Endodermal cell (in vitro differentiated cells): ENCODE data around the gene NLGN3. TPM values are rescaled to one million over a fixed set of nuclear protein-coding genes. Genes with fewer than 3 reads are reported as not detected.
A peak's percentile ranks its signal among the peaks of the same experiment; 100 is the strongest.

Source experiments
- DNase-seq: peaks from one replicate; pipeline ENCODE4 v3.0.0-alpha.2; 2017
- H3K27ac ChIP-seq: 2 replicates; pipeline ENCODE4 v1.5.1; 2013; ENCODE audit warnings: mild to moderate bottlenecking, low read depth, low read length, moderate library complexity
- H3K27me3 ChIP-seq: 2 replicates; pipeline ENCODE4 v1.6.1; 2013; ENCODE audit warnings: mild to moderate bottlenecking, low read length, moderate library complexity; ENCODE audit not compliant: insufficient read depth, control insufficient read depth, poor library complexity, severe bottlenecking
- H3K36me3 ChIP-seq: 2 replicates; pipeline ENCODE4 v1.7.0; 2013; ENCODE audit warnings: mild to moderate bottlenecking, low read length, moderate library complexity; ENCODE audit not compliant: control insufficient read depth, insufficient read depth
- H3K4me1 ChIP-seq: one replicate; pipeline ENCODE4 v1.7.0; 2013; ENCODE audit warnings: low read length; ENCODE audit not compliant: control insufficient read depth, insufficient read depth
- H3K4me3 ChIP-seq: 2 replicates; pipeline ENCODE4 v1.5.1; 2013; ENCODE audit warnings: mild to moderate bottlenecking, low read length, moderate library complexity
- H3K9ac ChIP-seq: 2 replicates; pipeline ENCODE4 v1.6.1; 2013; ENCODE audit warnings: mild to moderate bottlenecking, low read length, moderate library complexity; ENCODE audit not compliant: poor library complexity, severe bottlenecking; ENCODE audit errors: extremely low read depth
- H3K9me3 ChIP-seq: 2 replicates; pipeline ENCODE4 v1.6.1; 2013; ENCODE audit warnings: mild to moderate bottlenecking, low read length, moderate library complexity; ENCODE audit not compliant: control insufficient read depth
- H3K27ac Mint-ChIP-seq: 2 replicates; pipeline ENCODE4 v1.8.0; 2020; ENCODE audit warnings: mixed read lengths
- H3K27me3 Mint-ChIP-seq: 2 replicates; pipeline ENCODE4 v1.8.0; 2021; ENCODE audit warnings: mild to moderate bottlenecking, mixed read lengths; ENCODE audit not compliant: insufficient read depth
- H3K36me3 Mint-ChIP-seq: 2 replicates; pipeline ENCODE4 v1.8.0; 2020; ENCODE audit warnings: low read depth, mixed read lengths
- H3K4me1 Mint-ChIP-seq: 2 replicates; pipeline ENCODE4 v1.8.0; 2020; ENCODE audit warnings: mixed read lengths
- H3K4me3 Mint-ChIP-seq: 2 replicates; pipeline ENCODE4 v1.8.0; 2020; ENCODE audit warnings: mild to moderate bottlenecking, moderate library complexity, mixed read lengths
- H3K9me3 Mint-ChIP-seq: 2 replicates; pipeline ENCODE4 v1.8.0; 2020; ENCODE audit warnings: mild to moderate bottlenecking, mixed read lengths
- WGBS, 2 experiments: methylation state at CpG; one replicate each; pipeline versions ENCODE4 v1.1.5 to v1.1.7; 2013; ENCODE audit warnings: missing lambda C conversion rate in 2 of 2, mixed read lengths in 1 of 2; ENCODE audit not compliant: insufficient coverage in 1 of 2, insufficient read length in 1 of 2; 5-methylcytosine and 5-hydroxymethylcytosine counted together
- total RNA-seq, 2 donors: library from RNA; stranded (reverse); fragmentation: NEBNext Ultra II Directional in 1 of 2; extraction: Animal tissue kit (Norgen Biotek cat#: 25700) in 1 of 2; gene quantifications; 2 replicates in 1 of 2; 3 replicates in 1 of 2; pipeline ENCODE4 v1.2.1, GENCODE V29; 2021
- TF ChIP-seq, protein P1 (sequence below): fragments of 200-600 bp; sonication (generic); conservative IDR thresholded peaks from 2 replicates; pipeline ENCODE4 v1.5.0; 2021; ENCODE audit warnings: antibody characterized with exemption, mild to moderate bottlenecking

The NLGN3 gene
- total RNA-seq, 2 donors from 2014 or later: 1.3 to 3.0 TPM

- 76% methylated on average over 10 of the region's 10 CpGs; no CpG with 5 or more reads in 1 of the 2 experiments for whole genome bisulfite sequencing, 2 experiments
- Histone ChIP-seq H3K9me3 (no peaks in the 10 kb centered on the region), H3K9ac (no peak overlapping the region), H3K36me3 (peaks cover 27% of the 10 kb centered on the region), H3K4me3 (no peak overlapping the region), H3K4me1 (no peaks in the 10 kb centered on the region), H3K27me3 (no peaks in the 10 kb centered on the region), H3K27ac (no peak overlapping the region)
- TF ChIP-seq, protein P1, sequence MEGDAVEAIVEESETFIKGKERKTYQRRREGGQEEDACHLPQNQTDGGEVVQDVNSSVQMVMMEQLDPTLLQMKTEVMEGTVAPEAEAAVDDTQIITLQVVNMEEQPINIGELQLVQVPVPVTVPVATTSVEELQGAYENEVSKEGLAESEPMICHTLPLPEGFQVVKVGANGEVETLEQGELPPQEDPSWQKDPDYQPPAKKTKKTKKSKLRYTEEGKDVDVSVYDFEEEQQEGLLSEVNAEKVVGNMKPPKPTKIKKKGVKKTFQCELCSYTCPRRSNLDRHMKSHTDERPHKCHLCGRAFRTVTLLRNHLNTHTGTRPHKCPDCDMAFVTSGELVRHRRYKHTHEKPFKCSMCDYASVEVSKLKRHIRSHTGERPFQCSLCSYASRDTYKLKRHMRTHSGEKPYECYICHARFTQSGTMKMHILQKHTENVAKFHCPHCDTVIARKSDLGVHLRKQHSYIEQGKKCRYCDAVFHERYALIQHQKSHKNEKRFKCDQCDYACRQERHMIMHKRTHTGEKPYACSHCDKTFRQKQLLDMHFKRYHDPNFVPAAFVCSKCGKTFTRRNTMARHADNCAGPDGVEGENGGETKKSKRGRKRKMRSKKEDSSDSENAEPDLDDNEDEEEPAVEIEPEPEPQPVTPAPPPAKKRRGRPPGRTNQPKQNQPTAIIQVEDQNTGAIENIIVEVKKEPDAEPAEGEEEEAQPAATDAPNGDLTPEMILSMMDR: no peak
- H3K9me3 Mint-ChIP-seq: peaks cover 56% of the 10 kb centered on the region
- no peaks in the 10 kb centered on the region for H3K4me1 Mint-ChIP-seq
- H3K27ac Mint-ChIP-seq: no peak overlapping the region
- H3K27me3 Mint-ChIP-seq: peaks cover 22% of the 10 kb centered on the region
- peaks cover 14% of the 10 kb centered on the region for H3K36me3 Mint-ChIP-seq
- no peak for DNase-seq
- no peak overlapping the region for H3K4me3 Mint-ChIP-seq
Measured at GRCh38 chrX:71117358-71117757, 27.3 kb upstream of the NLGN3 start.

GRCh38 chrX:71118032-71118984 is 26.3 kb upstream of the NLGN3 start, which contains the start of gene MED12:
Gene MED12 (plus strand): TSS chrX:71118596. CDS start chrX:71118755, 159 bp downstream.
- H3K36me3 ChIP-seq: peaks cover 29% of the 10 kb centered on the region
- H3K4me1 Mint-ChIP-seq: no peaks in the 10 kb centered on the region
- peak within 1 kb of the TSS; percentile 73 for H3K9ac ChIP-seq
- peak; percentile 91 for DNase-seq
- peak within 1 kb of the TSS; percentile 70 for H3K27ac ChIP-seq
- peaks cover 53% of the 10 kb centered on the region for H3K9me3 Mint-ChIP-seq
- H3K27me3 ChIP-seq: no peaks in the 10 kb centered on the region
- WGBS, 2 experiments: 0 to 1% methylated on average over 5 to 51 of the region's 56 CpGs
- H3K36me3 Mint-ChIP-seq: peaks cover 23% of the 10 kb centered on the region
- H3K9me3 ChIP-seq: no peaks in the 10 kb centered on the region
- peak within 1 kb of the TSS; percentile 84 for H3K4me3 ChIP-seq
- TF ChIP-seq, protein P1: no peak
- peak within 1 kb of the TSS; percentile 71 for H3K4me3 Mint-ChIP-seq
- H3K27ac Mint-ChIP-seq: peak within 1 kb of the TSS; percentile 58
- no peaks in the 10 kb centered on the region for H3K4me1 ChIP-seq
- peaks cover 15% of the 10 kb centered on the region for H3K27me3 Mint-ChIP-seq

DNA sequence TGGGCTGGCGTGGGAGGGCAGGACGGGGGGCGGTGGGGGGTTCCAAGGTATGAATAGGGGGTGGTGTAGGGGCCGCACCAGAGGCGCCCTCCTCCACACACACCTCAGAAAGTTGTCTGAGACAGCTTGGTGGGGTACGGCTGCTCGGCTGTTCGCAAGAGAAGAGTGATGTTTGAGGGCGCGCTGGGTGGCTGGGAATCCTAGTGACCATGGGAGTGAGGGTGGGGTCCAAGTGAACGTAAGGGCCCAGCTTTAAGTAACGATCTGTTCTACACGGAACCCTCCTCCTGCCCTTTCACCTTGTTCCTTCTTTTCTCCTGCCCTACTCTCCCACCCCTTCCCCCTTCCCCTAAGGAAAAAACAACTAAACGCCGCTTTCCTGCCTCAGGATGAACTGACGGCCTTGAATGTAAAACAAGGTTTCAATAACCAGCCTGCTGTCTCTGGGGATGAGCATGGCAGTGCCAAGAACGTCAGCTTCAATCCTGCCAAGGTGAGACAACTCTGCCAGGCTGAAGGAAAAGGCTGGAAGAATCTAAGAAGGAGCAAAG is 25.6 kb upstream of the NLGN3 start:
- peaks cover 30% of the 10 kb centered on the region for H3K36me3 Mint-ChIP-seq
- Histone ChIP-seq H3K4me1 (no peaks in the 10 kb centered on the region), H3K9ac (peak overlapping the region; percentile 73), H3K9me3 (no peaks in the 10 kb centered on the region), H3K36me3 (peaks cover 34% of the 10 kb centered on the region), H3K27me3 (no peaks in the 10 kb centered on the region), H3K4me3 (peak overlapping the region; percentile 84), H3K27ac (no peak overlapping the region)
- H3K4me1 Mint-ChIP-seq: no peaks in the 10 kb centered on the region
- TF ChIP-seq, protein P1: no peak
- H3K27ac Mint-ChIP-seq: no peak overlapping the region
- peak overlapping the region; percentile 71 for H3K4me3 Mint-ChIP-seq
- peaks cover 56% of the 10 kb centered on the region for H3K9me3 Mint-ChIP-seq
- H3K27me3 Mint-ChIP-seq: peaks cover 10% of the 10 kb centered on the region
- WGBS, 2 experiments: 12% methylated on average over 11 of the region's 17 CpGs; no CpG with 5 or more reads in 1 of the 2 experiments
- no peak for DNase-seq
